Karpas-422 (cell line): ENCODE data around the gene CABP1. TPM values are rescaled to one million over a fixed set of nuclear protein-coding genes. Genes with fewer than 3 reads are reported as not detected.
"Not testable (repeated sequence)": the region's sequence is repeated elsewhere in the genome, so short reads cannot be mapped to it uniquely, and the experiment has no call there.

Experiments
- DNase-seq: peaks from one replicate; pipeline ENCODE4 v3.0.0-alpha.2; 2015
- H2AFZ ChIP-seq: fragments of 200-600 bp; sonication (generic); 2 replicates; pipeline ENCODE4 v1.6.1; 2014; ENCODE audit warnings: antibody characterized with exemption, low read length, mixed read lengths
- H3K27ac ChIP-seq: fragments of 200-600 bp; sonication (generic); 2 replicates; pipeline ENCODE4 v1.5.1; 2014; ENCODE audit warnings: mild to moderate bottlenecking, low read length, moderate library complexity
- H3K27me3 ChIP-seq: fragments of 200-600 bp; sonication (generic); 2 replicates; pipeline ENCODE4 v1.6.1; 2014; ENCODE audit warnings: low read length, mixed read lengths
- H3K36me3 ChIP-seq: fragments of 200-600 bp; sonication (generic); 2 replicates; pipeline ENCODE4 v1.6.1; 2014; ENCODE audit warnings: low read length, mixed read lengths; ENCODE audit not compliant: insufficient read depth
- H3K4me1 ChIP-seq: fragments of 200-600 bp; sonication (generic); 2 replicates; pipeline ENCODE4 v1.6.1; 2014; ENCODE audit warnings: mild to moderate bottlenecking, low read length, mixed read lengths
- H3K4me2 ChIP-seq: fragments of 200-600 bp; sonication (generic); 2 replicates; pipeline ENCODE4 v1.6.1; 2014; ENCODE audit warnings: low read length, low read depth, mild to moderate bottlenecking; ENCODE audit not compliant: poor library complexity, severe bottlenecking
- H3K4me3 ChIP-seq: fragments of 200-600 bp; sonication (generic); 2 replicates; pipeline ENCODE4 v1.5.1; 2014; ENCODE audit warnings: mild to moderate bottlenecking, antibody characterized with exemption, low read length, mixed read lengths
- H3K79me2 ChIP-seq: fragments of 200-600 bp; sonication (generic); 2 replicates; pipeline ENCODE4 v1.6.1; 2014; ENCODE audit warnings: mild to moderate bottlenecking, low read length, mixed read lengths
- H3K9ac ChIP-seq: fragments of 200-600 bp; sonication (generic); 2 replicates; pipeline ENCODE4 v1.6.0; 2014; ENCODE audit warnings: low read length
- H3K9me2 ChIP-seq: fragments of 200-600 bp; sonication (generic), shearing (Covaris generic); replicated peaks from 2 replicates; pipeline ENCODE4 v1.6.0; 2014; ENCODE audit warnings: mild to moderate bottlenecking, low read length, moderate library complexity; ENCODE audit not compliant: insufficient read depth
- H3K9me3 ChIP-seq: fragments of 300-700, 200-600 bp; sonication (generic); 2 replicates; pipeline ENCODE4 v1.6.1; 2014; ENCODE audit warnings: low read length, mixed read lengths
- H4K20me1 ChIP-seq: fragments of 200-600 bp; sonication (generic); 2 replicates; pipeline ENCODE4 v1.6.1; 2014; ENCODE audit warnings: mild to moderate bottlenecking, antibody characterized with exemption, low read length, low read depth; ENCODE audit not compliant: insufficient read depth
- total RNA-seq: library from RNA; depleted of rRNA; stranded (reverse); fragments of >200 nt; shearing (Covaris generic); gene quantifications from 2 replicates; pipeline ENCODE4 v1.2.3, GENCODE V29; 2014; ENCODE audit warnings: low replicate concordance

The CABP1 gene
- total RNA-seq, 1 experiment from 2014 or later = not detected

DNA sequence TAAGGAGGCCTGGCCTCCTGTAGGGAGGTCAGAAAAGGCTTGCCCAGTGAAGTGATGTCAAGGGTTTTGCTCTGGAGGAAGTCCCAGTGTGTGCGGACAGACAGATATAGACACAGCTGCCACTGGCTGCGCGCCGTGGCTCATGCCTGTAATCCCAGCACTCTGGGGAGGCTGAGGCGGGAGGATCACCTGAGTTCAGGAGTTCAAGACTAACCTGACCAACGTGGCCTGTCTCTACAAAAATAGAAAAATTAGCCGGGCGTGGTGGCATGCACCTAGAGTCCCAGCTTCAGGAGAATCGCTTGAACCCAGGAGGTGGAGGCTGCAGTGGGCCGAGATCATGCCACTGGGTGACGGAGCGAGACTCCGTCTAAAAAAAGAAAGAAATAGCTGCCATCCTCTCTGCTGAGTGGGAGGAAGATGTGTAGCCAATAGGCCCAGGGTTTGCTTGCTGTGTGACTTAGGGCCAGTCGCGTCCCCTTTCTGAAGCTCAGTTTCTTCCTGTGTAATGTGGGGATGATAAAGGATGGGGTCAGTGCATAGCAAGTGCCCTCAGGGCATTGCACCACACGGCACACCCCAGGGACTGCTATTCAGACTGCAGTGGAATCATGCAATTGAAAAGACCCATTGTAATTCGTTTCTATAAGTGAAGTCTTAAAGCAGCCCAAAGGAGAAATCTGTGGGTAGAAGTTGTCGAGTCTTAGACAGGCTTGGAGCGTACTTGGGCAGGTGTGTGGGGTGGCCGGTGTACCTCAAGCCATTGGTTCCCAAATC lies 27.9 kb downstream of the CABP1 start:
- Histone ChIP-seq H2AFZ (no peak overlapping the region), H3K4me3 (no peak overlapping the region), H3K9me3 (no peaks in the 10 kb centered on the region), H3K27me3 (no peaks in the 10 kb centered on the region), H3K9ac (no peak overlapping the region), H4K20me1 (no peaks in the 10 kb centered on the region), H3K4me2 (peak overlapping the region; percentile 68), H3K27ac (no peak overlapping the region), H3K79me2 (no peaks in the 10 kb centered on the region), H3K4me1 (peaks cover 33% of the 10 kb centered on the region), H3K36me3 (no peaks in the 10 kb centered on the region), H3K9me2 (no peaks in the 10 kb centered on the region)
- no peak for DNase-seq

DNA sequence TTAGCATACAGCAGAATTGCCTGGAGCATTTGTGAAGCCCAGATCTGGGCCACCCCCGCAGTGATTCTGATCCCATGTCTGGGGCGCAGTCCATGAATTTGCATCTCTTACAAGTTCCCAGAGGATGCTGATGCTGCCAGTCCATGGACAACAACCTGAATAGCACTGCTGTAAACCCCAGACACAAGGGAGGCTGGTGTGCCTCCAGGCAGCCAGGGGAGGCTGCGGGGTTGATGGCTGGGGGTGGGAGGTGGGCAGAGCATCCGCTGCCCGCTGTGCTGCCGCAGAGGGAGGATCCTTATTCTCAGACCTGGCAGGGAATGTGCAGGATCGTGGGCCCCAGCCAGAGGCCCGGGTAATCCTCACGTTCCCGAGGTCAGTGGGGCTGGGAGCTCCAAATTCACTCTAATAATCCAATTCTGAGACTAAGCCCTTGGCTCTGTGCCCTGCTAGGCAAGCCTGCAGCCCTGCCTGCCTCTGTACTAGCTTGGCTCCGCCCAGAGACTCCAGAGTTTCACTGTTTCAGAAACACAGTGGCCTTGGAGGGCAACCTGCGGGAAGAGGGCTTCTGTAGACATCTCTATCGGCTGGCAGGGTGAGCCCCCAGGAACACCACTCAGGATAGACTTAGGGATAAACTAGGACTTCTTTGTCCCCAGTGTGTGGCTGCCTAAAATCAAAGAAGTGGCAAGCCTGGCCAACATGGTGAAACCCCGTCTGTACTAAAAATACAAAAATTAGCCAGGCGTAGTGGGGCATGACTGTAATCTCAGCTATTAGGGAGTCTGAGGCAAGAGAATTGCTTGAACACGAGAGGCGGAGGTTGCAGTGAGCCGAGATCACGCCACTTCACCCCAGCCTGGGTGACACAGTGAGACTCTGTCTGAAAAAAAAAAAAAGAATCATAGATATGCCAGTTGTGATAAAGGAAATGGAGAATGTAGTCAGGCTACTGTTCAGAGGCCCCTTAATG lies 28.7 kb downstream of the CABP1 start:
- Histone ChIP-seq H3K4me1 (peaks cover 34% of the 10 kb centered on the region), H3K27ac (peak overlapping the region; percentile 75), H3K9ac (peak overlapping the region; percentile 58), H2AFZ (peak overlapping the region; percentile 73; the same call in 1 of the 2 replicates), H3K9me2 (no peaks in the 10 kb centered on the region), H3K27me3 (no peaks in the 10 kb centered on the region), H3K4me2 (peak overlapping the region; percentile 68), H3K4me3 (peak overlapping the region; percentile 57), H3K9me3 (no peaks in the 10 kb centered on the region), H4K20me1 (no peaks in the 10 kb centered on the region), H3K79me2 (no peaks in the 10 kb centered on the region), H3K36me3 (no peaks in the 10 kb centered on the region)
- peak; percentile 70 for DNase-seq

DNA sequence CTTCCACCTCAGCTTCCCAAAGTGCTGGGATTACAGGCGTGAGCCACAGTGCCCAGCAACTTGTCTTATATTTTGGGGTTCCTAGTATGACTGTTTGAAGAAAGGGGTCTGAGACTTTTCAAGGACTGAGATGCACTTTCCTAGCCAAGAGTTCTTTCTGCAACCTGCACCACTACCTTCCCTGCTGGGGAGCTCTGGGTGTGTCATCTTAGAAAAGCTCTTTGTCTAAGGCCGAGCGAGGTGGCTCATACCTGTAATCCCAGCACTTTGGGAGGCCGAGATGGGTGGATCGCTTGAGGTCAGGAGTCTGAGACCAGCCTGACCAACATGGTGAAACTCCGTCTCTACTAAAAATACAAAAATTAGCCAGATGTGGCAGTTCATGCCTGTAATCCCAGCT lies 29.8 kb downstream of the CABP1 start:
- peak overlapping the region; percentile 75; the same call in 1 of the 2 replicates for H3K27ac ChIP-seq
- not testable (repeated sequence) for H3K4me3 ChIP-seq

DNA sequence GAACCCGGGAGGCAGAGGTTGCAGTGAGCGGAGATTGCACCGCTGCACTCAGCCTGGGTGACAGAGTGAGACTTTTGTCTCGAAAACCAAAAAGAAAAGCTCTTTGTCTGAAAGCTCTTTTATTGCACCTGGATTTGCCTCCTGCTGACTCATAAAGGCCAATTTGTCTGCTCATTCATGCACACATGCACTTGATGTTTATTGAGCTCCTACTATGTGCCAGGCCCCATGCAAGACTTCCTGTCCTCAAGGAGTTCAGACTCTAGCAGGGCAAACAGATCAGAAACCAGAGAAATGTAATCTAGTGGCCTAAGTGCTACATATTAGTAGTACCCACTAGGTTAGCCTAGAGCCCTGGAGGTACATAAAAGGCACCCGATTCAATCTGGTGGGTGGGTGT lies 30.2 kb downstream of the CABP1 start:
- peaks cover 41% of the 10 kb centered on the region for H3K4me1 ChIP-seq

More for the DNA sequence above, 29.8 kb downstream of the CABP1 start:
- H3K36me3 ChIP-seq, DNase-seq, H2AFZ ChIP-seq, H3K27me3 ChIP-seq, H3K79me2 ChIP-seq, H4K20me1 ChIP-seq, H3K9me2 ChIP-seq, H3K9me3 ChIP-seq: not testable (repeated sequence)
- Histone ChIP-seq H3K4me2 (peak overlapping the region; percentile 68), H3K4me1 (peaks cover 41% of the 10 kb centered on the region), H3K9ac (peak overlapping the region; percentile 58)

DNA sequence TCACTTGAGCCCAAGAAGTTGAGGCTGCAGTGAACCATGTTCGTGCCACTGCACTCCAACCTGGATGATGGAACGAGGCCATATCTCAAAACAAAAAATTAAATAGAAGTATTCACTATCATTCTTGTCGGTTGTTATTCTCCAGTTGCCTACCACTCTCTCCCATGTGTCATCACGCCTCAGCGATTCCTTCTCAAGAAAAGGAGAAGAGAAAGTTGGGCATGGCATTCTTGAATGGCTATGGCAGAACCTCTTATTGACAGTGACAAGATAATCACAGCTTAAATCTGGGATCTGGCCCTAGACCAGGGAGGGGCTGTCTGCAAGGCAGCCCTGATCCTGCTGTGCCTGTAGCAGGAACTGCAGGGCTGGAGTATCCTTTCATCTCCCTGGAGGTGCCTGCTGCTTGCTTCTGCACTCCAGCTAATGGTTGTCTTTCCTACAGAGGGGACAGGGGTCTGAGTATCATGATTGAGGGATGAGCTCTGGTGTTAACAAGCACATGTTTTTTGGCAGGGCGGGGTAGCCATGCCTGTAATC lies 33.7 kb downstream of the CABP1 start:
- Histone ChIP-seq H3K4me3 (no peak overlapping the region), H3K36me3 (no peaks in the 10 kb centered on the region), H2AFZ (no peak overlapping the region), H3K27ac (no peak overlapping the region), H4K20me1 (no peaks in the 10 kb centered on the region), H3K9ac (no peak overlapping the region), H3K9me3 (no peaks in the 10 kb centered on the region), H3K27me3 (no peaks in the 10 kb centered on the region), H3K4me2 (peak overlapping the region; percentile 22), H3K79me2 (no peaks in the 10 kb centered on the region), H3K9me2 (no peaks in the 10 kb centered on the region), H3K4me1 (peaks cover 44% of the 10 kb centered on the region)
- DNase-seq = peak; percentile 79

More for the DNA sequence above, 30.2 kb downstream of the CABP1 start:
- no peak overlapping the region for H3K4me3 ChIP-seq
- H3K9me3 ChIP-seq = no peaks in the 10 kb centered on the region
- H3K9me2 ChIP-seq = no peaks in the 10 kb centered on the region
- no peak for DNase-seq
- no peaks in the 10 kb centered on the region for H3K79me2 ChIP-seq
- H4K20me1 ChIP-seq = no peaks in the 10 kb centered on the region
- H3K9ac ChIP-seq = no peak overlapping the region
- H3K36me3 ChIP-seq = no peaks in the 10 kb centered on the region
- H3K4me2 ChIP-seq = no peak overlapping the region
- no peak overlapping the region for H3K27ac ChIP-seq
- H3K27me3 ChIP-seq = no peaks in the 10 kb centered on the region
- H2AFZ ChIP-seq = no peak overlapping the region; the same call in 1 of the 2 replicates

DNA sequence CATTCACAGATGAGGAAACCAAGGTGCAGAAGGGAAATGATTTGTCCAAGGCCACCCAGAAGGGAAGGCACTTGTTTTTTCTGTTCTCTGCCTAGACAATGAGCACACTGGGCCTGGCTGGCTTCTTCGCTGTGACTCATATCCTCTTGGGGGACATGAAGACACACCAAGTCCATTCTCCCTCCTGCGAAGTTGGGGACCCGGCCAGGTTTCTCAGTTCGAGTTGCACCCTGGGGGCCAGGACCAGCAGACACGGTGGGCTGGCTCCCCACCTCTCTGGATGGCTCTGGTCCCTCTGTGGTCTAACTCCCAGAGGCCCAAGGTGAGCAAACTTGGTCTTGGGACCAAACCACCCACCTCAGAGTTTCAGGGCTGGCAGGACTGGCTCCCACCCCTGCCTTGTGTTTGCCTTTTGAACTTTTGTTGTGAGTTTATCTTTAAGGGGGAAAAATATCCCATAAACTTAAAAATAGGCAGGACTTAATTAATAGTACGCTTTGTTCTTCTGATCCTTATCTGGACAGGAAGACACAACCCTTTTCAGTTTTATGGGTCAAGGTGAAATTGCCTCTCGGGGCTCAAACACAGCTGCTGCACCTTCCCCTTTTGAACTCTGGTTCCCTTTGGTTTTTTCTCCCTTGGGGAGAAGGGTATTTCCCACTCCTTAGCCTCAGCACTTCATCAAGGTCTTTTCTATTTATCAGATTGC lies 37.5 kb downstream of the CABP1 start:
- Histone ChIP-seq H3K36me3 (no peaks in the 10 kb centered on the region), H3K27ac (peak overlapping the region; percentile 58; the same call in 1 of the 2 replicates), H3K27me3 (no peaks in the 10 kb centered on the region), H2AFZ (peak overlapping the region; percentile 26; the same call in 1 of the 2 replicates), H3K4me1 (peaks cover 29% of the 10 kb centered on the region), H3K9me3 (no peaks in the 10 kb centered on the region), H3K9me2 (no peaks in the 10 kb centered on the region), H3K9ac (peak overlapping the region; percentile 44; the same call in 1 of the 2 replicates), H3K4me3 (no peak overlapping the region; the same call in 1 of the 2 replicates), H4K20me1 (no peaks in the 10 kb centered on the region), H3K79me2 (no peaks in the 10 kb centered on the region), H3K4me2 (peak overlapping the region; percentile 49)
- peak; percentile 59 for DNase-seq

DNA sequence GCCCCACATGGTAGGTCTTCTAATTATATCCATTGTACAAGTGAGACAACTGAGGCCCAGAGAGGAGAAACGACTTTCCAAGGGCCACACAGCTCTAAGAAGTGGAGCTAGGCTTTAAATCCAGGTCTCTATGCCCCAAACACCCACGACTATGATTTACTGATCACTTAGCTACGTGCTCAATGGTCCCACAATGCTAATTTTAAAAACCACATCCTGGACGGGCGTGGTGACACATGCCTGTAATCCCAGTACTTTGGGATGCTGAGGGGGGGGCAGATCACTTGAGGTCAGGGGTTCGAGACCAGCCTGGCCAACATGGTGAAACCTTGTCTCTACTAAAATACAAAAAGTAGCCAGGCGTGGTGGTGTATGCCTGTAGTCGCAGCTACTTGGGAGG lies 38.1 kb downstream of the CABP1 start:
- Histone ChIP-seq H3K79me2 (no peaks in the 10 kb centered on the region), H3K9me2 (no peaks in the 10 kb centered on the region), H3K27me3 (no peaks in the 10 kb centered on the region), H3K9me3 (no peaks in the 10 kb centered on the region), H3K9ac (0 out of 2 replicates have a peak overlapping the region, but pooled peaks have one; percentile 44), H3K4me1 (peaks cover 31% of the 10 kb centered on the region), H2AFZ (0 out of 2 replicates have a peak overlapping the region, but pooled peaks have one; percentile 26), H3K27ac (peak overlapping the region; percentile 58; the same call in 1 of the 2 replicates), H4K20me1 (no peaks in the 10 kb centered on the region), H3K4me3 (no peak overlapping the region), H3K4me2 (peak overlapping the region; percentile 49), H3K36me3 (no peaks in the 10 kb centered on the region)
- no peak for DNase-seq
